GM12878 (cell line): ENCODE measurements around the gene RUNX3.

Experiments used
- BHLHE40 ChIP-seq, 2 experiments: fragments of 450-650 bp in 1 of 2; IDR thresholded peaks; 2 replicates each; pipeline ENCODE4 v1.6.1; 2011 to 2017; ENCODE audit warnings: low read depth in 2 of 2, borderline replicate concordance in 1 of 2, improper control_type of control experiment in 1 of 2, low read length in 1 of 2, mild to moderate bottlenecking in 1 of 2
- BRCA1 ChIP-seq: IDR thresholded peaks from 2 replicates; pipeline ENCODE4 v1.6.1; 2011; ENCODE audit warnings: low read depth, low read length, improper control_type of control experiment
- CBFB ChIP-seq: IDR thresholded peaks from 2 replicates; pipeline ENCODE4 v1.6.1; 2016; ENCODE audit warnings: antibody characterized with exemption, low read depth
- CEBPB ChIP-seq, 2 experiments: fragments of 150-350 bp in 1 of 2; IDR thresholded peaks; 2 replicates each; pipeline ENCODE4 v1.6.1; 2012 to 2014; ENCODE audit warnings: low read depth in 2 of 2, low read length in 2 of 2, borderline replicate concordance in 1 of 2, inconsistent platforms in 1 of 2
- EZH2 ChIP-seq: IDR thresholded peaks from 2 replicates; pipeline ENCODE4 v1.6.1; 2012; ENCODE audit warnings: low read depth, mild to moderate bottlenecking, control low read depth, inconsistent platforms, low read length, borderline replicate concordance; ENCODE audit not compliant: control insufficient read depth
- FOXM1 ChIP-seq: IDR thresholded peaks from 2 replicates; pipeline ENCODE4 v1.6.1; 2012; ENCODE audit warnings: low read depth, mild to moderate bottlenecking, inconsistent platforms, low read length, moderate library complexity
- POLR2AphosphoS5 ChIP-seq: IDR thresholded peaks from 2 replicates; pipeline ENCODE4 v1.6.1; 2011; ENCODE audit warnings: mild to moderate bottlenecking, low read length, inconsistent platforms
- RAD21 ChIP-seq: IDR thresholded peaks from 2 replicates; pipeline ENCODE4 v1.6.1; 2011; ENCODE audit warnings: mild to moderate bottlenecking, low read depth, low read length, moderate library complexity; ENCODE audit not compliant: insufficient read depth
- RFX5 ChIP-seq: IDR thresholded peaks from 2 replicates; pipeline ENCODE4 v1.6.1; 2011; ENCODE audit warnings: low read depth, low read length, improper control_type of control experiment
- TF ChIP-seq, protein P1 (sequence below), 3 experiments: IDR thresholded peaks in 2 of 3; conservative IDR thresholded peaks in 1 of 3; 2 replicates each; pipeline ENCODE4 v1.5.1; 2011; ENCODE audit warnings: low read depth in 3 of 3, low read length in 3 of 3, mild to moderate bottlenecking in 3 of 3, control low read depth in 2 of 3, moderate library complexity in 2 of 3, inconsistent platforms in 1 of 3, mixed read lengths in 1 of 3; ENCODE audit not compliant: control insufficient read depth in 2 of 3, insufficient read depth in 1 of 3; ENCODE audit errors: extremely low read depth in 1 of 3
- TF ChIP-seq, protein P2 (sequence below): fragments of 450-650 bp; IDR thresholded peaks from 2 replicates; pipeline ENCODE4 v1.6.1; 2017; ENCODE audit warnings: mild to moderate bottlenecking, low read depth, inconsistent platforms; ENCODE audit not compliant: poor library complexity, severe bottlenecking
- TF ChIP-seq, protein P3 (sequence below): IDR thresholded peaks from 2 replicates; pipeline ENCODE4 v1.6.1; 2012; ENCODE audit warnings: low read length, inconsistent platforms

DNA sequence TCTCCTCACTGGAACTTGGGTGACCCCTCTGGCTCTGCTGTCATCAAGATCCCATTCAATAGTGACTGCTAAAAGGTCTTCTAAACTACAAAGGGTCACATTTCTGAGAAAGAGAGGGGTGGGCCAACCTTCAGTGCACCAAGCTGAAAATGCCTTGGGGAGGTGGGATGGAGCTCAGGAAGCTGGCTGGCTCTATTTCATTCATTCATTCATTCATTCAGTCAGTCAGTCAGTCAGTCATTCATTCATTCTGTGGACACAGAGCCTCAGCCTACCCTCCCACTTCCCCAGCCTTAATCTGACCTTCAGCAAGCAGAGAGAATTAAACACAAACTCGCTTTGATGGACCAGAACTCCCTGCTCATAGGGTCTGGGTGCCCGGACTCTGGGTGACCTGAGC, 11.7 kb downstream of the RUNX3 start:
- TF ChIP-seq POLR2AphosphoS5 = no peak
- no peak for TF ChIP-seq CBFB
- no peak for TF ChIP-seq RAD21
- TF ChIP-seq, protein P1, sequence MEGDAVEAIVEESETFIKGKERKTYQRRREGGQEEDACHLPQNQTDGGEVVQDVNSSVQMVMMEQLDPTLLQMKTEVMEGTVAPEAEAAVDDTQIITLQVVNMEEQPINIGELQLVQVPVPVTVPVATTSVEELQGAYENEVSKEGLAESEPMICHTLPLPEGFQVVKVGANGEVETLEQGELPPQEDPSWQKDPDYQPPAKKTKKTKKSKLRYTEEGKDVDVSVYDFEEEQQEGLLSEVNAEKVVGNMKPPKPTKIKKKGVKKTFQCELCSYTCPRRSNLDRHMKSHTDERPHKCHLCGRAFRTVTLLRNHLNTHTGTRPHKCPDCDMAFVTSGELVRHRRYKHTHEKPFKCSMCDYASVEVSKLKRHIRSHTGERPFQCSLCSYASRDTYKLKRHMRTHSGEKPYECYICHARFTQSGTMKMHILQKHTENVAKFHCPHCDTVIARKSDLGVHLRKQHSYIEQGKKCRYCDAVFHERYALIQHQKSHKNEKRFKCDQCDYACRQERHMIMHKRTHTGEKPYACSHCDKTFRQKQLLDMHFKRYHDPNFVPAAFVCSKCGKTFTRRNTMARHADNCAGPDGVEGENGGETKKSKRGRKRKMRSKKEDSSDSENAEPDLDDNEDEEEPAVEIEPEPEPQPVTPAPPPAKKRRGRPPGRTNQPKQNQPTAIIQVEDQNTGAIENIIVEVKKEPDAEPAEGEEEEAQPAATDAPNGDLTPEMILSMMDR (IDR thresholded peaks at IDR 0.05 in 2 of 3, conservative IDR thresholded peaks at IDR 0.05 in 1 of 3; ENCODE audit: control insufficient read depth in 2 of 3, extremely low read depth in 1 of 3, insufficient read depth in 1 of 3, low read depth in 3 of 3, low read length in 3 of 3) = no peak
- no peak for TF ChIP-seq FOXM1
- TF ChIP-seq, protein P2, sequence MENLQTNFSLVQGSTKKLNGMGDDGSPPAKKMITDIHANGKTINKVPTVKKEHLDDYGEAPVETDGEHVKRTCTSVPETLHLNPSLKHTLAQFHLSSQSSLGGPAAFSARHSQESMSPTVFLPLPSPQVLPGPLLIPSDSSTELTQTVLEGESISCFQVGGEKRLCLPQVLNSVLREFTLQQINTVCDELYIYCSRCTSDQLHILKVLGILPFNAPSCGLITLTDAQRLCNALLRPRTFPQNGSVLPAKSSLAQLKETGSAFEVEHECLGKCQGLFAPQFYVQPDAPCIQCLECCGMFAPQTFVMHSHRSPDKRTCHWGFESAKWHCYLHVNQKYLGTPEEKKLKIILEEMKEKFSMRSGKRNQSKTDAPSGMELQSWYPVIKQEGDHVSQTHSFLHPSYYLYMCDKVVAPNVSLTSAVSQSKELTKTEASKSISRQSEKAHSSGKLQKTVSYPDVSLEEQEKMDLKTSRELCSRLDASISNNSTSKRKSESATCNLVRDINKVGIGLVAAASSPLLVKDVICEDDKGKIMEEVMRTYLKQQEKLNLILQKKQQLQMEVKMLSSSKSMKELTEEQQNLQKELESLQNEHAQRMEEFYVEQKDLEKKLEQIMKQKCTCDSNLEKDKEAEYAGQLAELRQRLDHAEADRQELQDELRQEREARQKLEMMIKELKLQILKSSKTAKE = no peak
- TF ChIP-seq EZH2 = no peak
- no peak for TF ChIP-seq BHLHE40 (IDR thresholded peaks at IDR 0.05; ENCODE audit: borderline replicate concordance in 1 of 2, low read depth in 2 of 2, low read length in 1 of 2)
- TF ChIP-seq, protein P3, sequence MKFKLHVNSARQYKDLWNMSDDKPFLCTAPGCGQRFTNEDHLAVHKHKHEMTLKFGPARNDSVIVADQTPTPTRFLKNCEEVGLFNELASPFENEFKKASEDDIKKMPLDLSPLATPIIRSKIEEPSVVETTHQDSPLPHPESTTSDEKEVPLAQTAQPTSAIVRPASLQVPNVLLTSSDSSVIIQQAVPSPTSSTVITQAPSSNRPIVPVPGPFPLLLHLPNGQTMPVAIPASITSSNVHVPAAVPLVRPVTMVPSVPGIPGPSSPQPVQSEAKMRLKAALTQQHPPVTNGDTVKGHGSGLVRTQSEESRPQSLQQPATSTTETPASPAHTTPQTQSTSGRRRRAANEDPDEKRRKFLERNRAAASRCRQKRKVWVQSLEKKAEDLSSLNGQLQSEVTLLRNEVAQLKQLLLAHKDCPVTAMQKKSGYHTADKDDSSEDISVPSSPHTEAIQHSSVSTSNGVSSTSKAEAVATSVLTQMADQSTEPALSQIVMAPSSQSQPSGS = no peak
- no peak for TF ChIP-seq BRCA1
- no peak for TF ChIP-seq RFX5
- no peak for TF ChIP-seq CEBPB (IDR thresholded peaks at IDR 0.05; ENCODE audit: borderline replicate concordance in 1 of 2, low read depth in 2 of 2, low read length in 2 of 2)
